WTC11 (cell line): ENCODE data around the gene SLC49A3. TPM values are rescaled to one million over a fixed set of nuclear protein-coding genes. Genes with fewer than 3 reads are reported as not detected.

ENCODE experiments used
- ATAC-seq: fragments of 200-7000 bp; cut with Tn5 transposase; 2 replicates; pipeline ENCODE4 v1.10.0; 2021; ENCODE audit warnings: mild to moderate bottlenecking, moderate library complexity
- CTCF ChIA-PET: fragments of 300-600 bp; sonication (Branson Sonifier 250); formaldehyde crosslinking; loops from one replicate; lab custom pipeline; 2021; ENCODE audit warnings: antibody characterized with exemption; lab: Charles Lee
- POLR2A ChIA-PET: fragments of 350-600 bp; sonication (Branson Sonifier 250); formaldehyde crosslinking; loops from one replicate; lab custom pipeline; 2021; ENCODE audit warnings: antibody characterized with exemption; lab: Charles Lee
- DNase-seq: peaks from one replicate; pipeline ENCODE4 v3.0.0; 2021; ENCODE audit warnings: low spot score
- H3K27ac Mint-ChIP-seq: 2 replicates; pipeline ENCODE4 v1.8.0; 2021; ENCODE audit warnings: mixed read lengths
- H3K27me3 Mint-ChIP-seq: 2 replicates; pipeline ENCODE4 v1.8.0; 2021; ENCODE audit warnings: low read depth, mild to moderate bottlenecking, moderate library complexity, mixed read lengths
- H3K36me3 Mint-ChIP-seq: 2 replicates; pipeline ENCODE4 v1.8.0; 2021; ENCODE audit warnings: mixed read lengths
- H3K4me1 Mint-ChIP-seq: 2 replicates; pipeline ENCODE4 v1.8.0; 2022; ENCODE audit warnings: mixed read lengths
- H3K4me3 Mint-ChIP-seq: 2 replicates; pipeline ENCODE4 v1.8.0; 2021; ENCODE audit warnings: mild to moderate bottlenecking, moderate library complexity, mixed read lengths
- H3K9me3 Mint-ChIP-seq: 2 replicates; pipeline ENCODE4 v1.8.0; 2021; ENCODE audit warnings: mixed read lengths
- AR ChIP-seq: fragments of 250-450 bp; sonication (Bioruptor Pico); IDR thresholded peaks from 2 replicates; pipeline ENCODE4 v1.9.0; 2021; ENCODE audit warnings: mild to moderate bottlenecking
- CDX4 ChIP-seq: fragments of 250-450 bp; sonication (Bioruptor Pico); IDR thresholded peaks from 2 replicates; pipeline ENCODE4 v1.9.0; 2021; ENCODE audit warnings: moderate library complexity, mild to moderate bottlenecking, inconsistent platforms, borderline replicate concordance
- CTCF ChIP-seq: fragments of 200-600 bp; IDR thresholded peaks from 2 replicates; pipeline ENCODE4 v1.8.0; 2022; ENCODE audit warnings: antibody characterized with exemption
- HMGXB4 ChIP-seq: sonication (generic); formaldehyde crosslinking; IDR thresholded peaks from 2 replicates; pipeline ENCODE4 v1.8.1; 2023; ENCODE audit warnings: mild to moderate bottlenecking, moderate library complexity, missing genetic modification reagents
- IRF2 ChIP-seq: sonication (generic); formaldehyde crosslinking; IDR thresholded peaks from 2 replicates; pipeline ENCODE4 v1.8.0; 2022; ENCODE audit warnings: low read depth, missing genetic modification reagents, borderline replicate concordance
- JAZF1 ChIP-seq: fragments of 250-450 bp; sonication (Bioruptor Pico); IDR thresholded peaks from 2 replicates; pipeline ENCODE4 v1.9.0; 2021; ENCODE audit warnings: moderate library complexity, mild to moderate bottlenecking, inconsistent platforms
- MLX ChIP-seq: sonication (generic); formaldehyde crosslinking; IDR thresholded peaks from 2 replicates; pipeline ENCODE4 v1.8.1; 2023; ENCODE audit warnings: mild to moderate bottlenecking, missing genetic modification reagents, moderate library complexity
- NFE2L1 ChIP-seq: sonication (generic); formaldehyde crosslinking; IDR thresholded peaks from 2 replicates; pipeline ENCODE4 v1.8.1; 2023; ENCODE audit warnings: missing genetic modification reagents
- NR1H2 ChIP-seq: sonication (generic); formaldehyde crosslinking; IDR thresholded peaks from 2 replicates; pipeline ENCODE4 v1.9.0; 2021; ENCODE audit warnings: mild to moderate bottlenecking, moderate library complexity, missing genetic modification reagents
- NR3C1 ChIP-seq: sonication (generic); formaldehyde crosslinking; conservative IDR thresholded peaks from 2 replicates; pipeline ENCODE4 v1.8.1; 2023; ENCODE audit warnings: low read depth, mild to moderate bottlenecking, missing genetic modification reagents
- PRRX2 ChIP-seq: fragments of 250-450 bp; sonication (Bioruptor Pico); IDR thresholded peaks from 2 replicates; pipeline ENCODE4 v1.8.0; 2021; ENCODE audit warnings: mild to moderate bottlenecking
- RORB ChIP-seq: fragments of 250-450 bp; sonication (Bioruptor Pico); IDR thresholded peaks from 2 replicates; pipeline ENCODE4 v1.9.0; 2021; ENCODE audit warnings: mild to moderate bottlenecking
- SP1 ChIP-seq: sonication (generic); formaldehyde crosslinking; conservative IDR thresholded peaks from 2 replicates; pipeline ENCODE4 v1.8.1; 2022; ENCODE audit warnings: missing genetic modification reagents
- TP53 ChIP-seq: sonication (generic); formaldehyde crosslinking; IDR thresholded peaks from 2 replicates; pipeline ENCODE4 v1.8.1; 2023; ENCODE audit warnings: mild to moderate bottlenecking, missing genetic modification reagents
- USF1 ChIP-seq: sonication (generic); formaldehyde crosslinking; IDR thresholded peaks from 2 replicates; pipeline ENCODE4 v1.8.0; 2022; ENCODE audit warnings: mild to moderate bottlenecking, missing genetic modification reagents
- ZBTB21 ChIP-seq: sonication (generic); formaldehyde crosslinking; IDR thresholded peaks from 2 replicates; pipeline ENCODE4 v1.8.1; 2023; ENCODE audit warnings: mild to moderate bottlenecking, missing genetic modification reagents, borderline replicate concordance
- ZBTB43 ChIP-seq: sonication (generic); formaldehyde crosslinking; IDR thresholded peaks from 2 replicates; pipeline ENCODE4 v1.8.1; 2023; ENCODE audit warnings: mild to moderate bottlenecking, missing genetic modification reagents
- ZMAT4 ChIP-seq: fragments of 250-450 bp; sonication (Bioruptor Pico); IDR thresholded peaks from 2 replicates; pipeline ENCODE4 v1.9.0; 2021; ENCODE audit warnings: mild to moderate bottlenecking
- ZNF219 ChIP-seq: sonication (generic); formaldehyde crosslinking; IDR thresholded peaks from 2 replicates; pipeline ENCODE4 v1.8.0; 2023; ENCODE audit warnings: missing genetic modification reagents, mild to moderate bottlenecking, borderline replicate concordance
- ZNF423 ChIP-seq: fragments of 250-450 bp; sonication (Bioruptor Pico); IDR thresholded peaks from 2 replicates; pipeline ENCODE4 v2.1.2; 2022; ENCODE audit warnings: mild to moderate bottlenecking, moderate library complexity
- ZNF512 ChIP-seq: sonication (generic); formaldehyde crosslinking; IDR thresholded peaks from 2 replicates; pipeline ENCODE4 v1.8.1; 2022; ENCODE audit warnings: missing genetic modification reagents, borderline replicate concordance
- total RNA-seq: library from RNA; stranded (reverse); gene quantifications from 3 replicates; pipeline ENCODE4 v1.2.3, GENCODE V29; 2021

SLC49A3 gene
- total RNA-seq, 1 experiment from 2014 or later: 5.8 TPM

GRCh38 chr4:680091-680490 lies 8.9 kb downstream of the SLC49A3 start:
- Mint-ChIP-seq H3K27me3 (no peaks in the 10 kb centered on the region), H3K4me1 (0 out of 2 replicates have a peak, but pooled peaks cover 6% of the 10 kb centered on the region), H3K4me3 (peak overlapping the region; percentile 57), H3K9me3 (no peaks in the 10 kb centered on the region), H3K27ac (no peak overlapping the region), H3K36me3 (no peaks in the 10 kb centered on the region)
- ATAC-seq (no peak), DNase-seq (no peak)
- ChIA-PET CTCF (interaction anchor here (0.8 to 2.0 kb wide), 5 partner anchors 9 to 87 kb away, joined by 3 to 5 read pairs (median 4); no protein-coding TSS in a partner anchor), POLR2A (interaction anchor here (0.6 to 1.5 kb wide), 3 partner anchors 13 to 77 kb away, joined by 3 to 4 read pairs (median 4); no protein-coding TSS in a partner anchor)
- no peak for TF ChIP-seq CDX4 (CRISPR knock-in tag)
- TF ChIP-seq AR (CRISPR knock-in tag): no peak
- no peak for TF ChIP-seq USF1 (CRISPR knock-in tag)
- TF ChIP-seq ZNF219: no peak
- TF ChIP-seq HMGXB4 (CRISPR knock-in tag): 0 out of 2 replicates have a peak, but pooled peaks have one; percentile 44
- no peak for TF ChIP-seq ZNF512

GRCh38 chr4:679629-680028 lies 9.3 kb downstream of the SLC49A3 start:
- H3K27me3 Mint-ChIP-seq: no peaks in the 10 kb centered on the region
- H3K36me3 Mint-ChIP-seq: no peaks in the 10 kb centered on the region
- CTCF ChIA-PET: interaction anchor here (1.0 to 2.0 kb wide), 3 partner anchors 8 to 87 kb away, joined by 3 to 5 read pairs (median 3); no protein-coding TSS in a partner anchor
- ATAC-seq (no peak), DNase-seq (no peak)
- H3K27ac Mint-ChIP-seq: no peak overlapping the region
- H3K9me3 Mint-ChIP-seq: no peaks in the 10 kb centered on the region
- 0 out of 2 replicates have a peak, but pooled peaks cover 6% of the 10 kb centered on the region for H3K4me1 Mint-ChIP-seq
- POLR2A ChIA-PET: no interaction called here
- H3K4me3 Mint-ChIP-seq: no peak overlapping the region
- TF ChIP-seq TP53 (no peak), NR1H2 (no peak), PRRX2 (no peak), RORB (CRISPR knock-in tag) (no peak), NR3C1 (CRISPR knock-in tag) (no peak), JAZF1 (no peak), SP1 (no peak), ZMAT4 (CRISPR knock-in tag) (no peak), ZBTB43 (CRISPR knock-in tag) (no peak), ZBTB21 (CRISPR knock-in tag) (no peak), NFE2L1 (no peak), IRF2 (CRISPR knock-in tag) (no peak), MLX (CRISPR knock-in tag) (no peak), ZNF423 (CRISPR knock-in tag) (no peak), CTCF (no peak)
